Breast epithelium (tissue), 4 donors: ENCODE results near the gene C11orf86. TPM values are rescaled to one million over a fixed set of nuclear protein-coding genes. Genes with fewer than 3 reads are reported as not detected.

Source experiments
- DNase-seq, 2 donors: peaks; one replicate each; pipeline ENCODE4 v3.0.0-alpha.2; 2019; ENCODE audit warnings: low spot score in 2 of 2
- H3K27ac ChIP-seq, 2 donors: fragments of 200-600 bp; sonication (generic) in 1 of 2; one replicate each; pipeline ENCODE4 v1.5.1; 2016 to 2019; ENCODE audit warnings: mild to moderate bottlenecking in 1 of 2
- H3K27me3 ChIP-seq, 2 donors: fragments of 200-600 bp; sonication (generic) in 1 of 2; one replicate each; pipeline versions ENCODE4 v1.5.1 to v1.6.0; 2017 to 2019; ENCODE audit warnings: control low read depth in 1 of 2, mild to moderate bottlenecking in 1 of 2
- H3K36me3 ChIP-seq: fragments of 200-600 bp; one replicate; pipeline ENCODE4 v1.5.1; 2019
- H3K4me1 ChIP-seq, 2 donors: fragments of 200-600 bp; sonication (generic); one replicate each; pipeline ENCODE4 v1.5.1; 2016 to 2019; ENCODE audit warnings: control low read depth in 1 of 2
- H3K4me3 ChIP-seq, 3 donors: fragments of 200-600 bp; sonication (generic); 1 replicate in 2 of 3; 2 replicates in 1 of 3; pipeline ENCODE4 v1.5.1; 2016 to 2019; ENCODE audit warnings: mild to moderate bottlenecking in 3 of 3, moderate library complexity in 2 of 3
- H3K9me3 ChIP-seq, 2 donors: fragments of 200-600 bp; sonication (generic) in 1 of 2; one replicate each; pipeline ENCODE4 v1.5.1; 2016 to 2019; ENCODE audit warnings: control low read depth in 1 of 2
- CTCF ChIP-seq, 3 donors: fragments of 450-650 bp; IDR thresholded peaks; one replicate each; pipeline ENCODE4 v1.5.1; 2016 to 2017; ENCODE audit warnings: antibody characterized with exemption in 3 of 3, mild to moderate bottlenecking in 3 of 3, moderate library complexity in 3 of 3
- POLR2A ChIP-seq: fragments of 450-650 bp; IDR thresholded peaks from one replicate; pipeline ENCODE4 v1.6.1; 2016; ENCODE audit warnings: antibody characterized with exemption, mild to moderate bottlenecking, moderate library complexity
- POLR2AphosphoS5 ChIP-seq, 3 donors: sonication (generic); formaldehyde crosslinking; IDR thresholded peaks; one replicate each; pipeline ENCODE4 v1.6.1; 2017; ENCODE audit warnings: antibody characterized with exemption in 3 of 3
- intact Hi-C: fragments of 100-400 bp; cut with DNase I; formaldehyde crosslinking; loops from one replicate; pipeline ENCODE4 v1.15.1; 2023; ENCODE audit warnings: low total_unique reads
- total RNA-seq, 3 donors: library from RNA; depleted of rRNA; stranded (reverse); fragments of >200 nt; gene quantifications; one replicate each; pipeline ENCODE4 v1.1.0, GENCODE V29; 2016

Gene C11orf86
- total RNA-seq, 3 donors from 2014 or later, result not detected

GRCh38 chr11:66964495-66964894 lies 10.6 kb upstream of the C11orf86 start:
- Histone ChIP-seq H3K27me3 (no peaks in the 10 kb centered on the region), H3K27ac (no peak overlapping the region), H3K9me3 (no peaks in the 10 kb centered on the region), H3K4me3 (no peak overlapping the region), H3K4me1 (no peaks in the 10 kb centered on the region), H3K36me3 (no peaks in the 10 kb centered on the region)
- TF ChIP-seq POLR2AphosphoS5 (IDR thresholded peaks at IDR 0.05), result no peak
- no peak for TF ChIP-seq POLR2A
- no peak for TF ChIP-seq CTCF (IDR thresholded peaks at IDR 0.05)
- intact Hi-C loops, result no loop called here
- no peak for DNase-seq

- Histone ChIP-seq H3K4me1 (peaks cover 0 to 4% of the 10 kb centered on the region in 2 donors), H3K4me3 (no peak overlapping the region), H3K27ac (no peak overlapping the region), H3K9me3 (no peaks in the 10 kb centered on the region), H3K27me3 (no peaks in the 10 kb centered on the region), H3K36me3 (no peaks in the 10 kb centered on the region)
- intact Hi-C loops, result no loop called here
- no peak for TF ChIP-seq POLR2A
- TF ChIP-seq POLR2AphosphoS5 (IDR thresholded peaks at IDR 0.05), result no peak
- TF ChIP-seq CTCF (IDR thresholded peaks at IDR 0.05), result no peak
- DNase-seq, result no peak
Measured at GRCh38 chr11:66966351-66966750, 8.8 kb upstream of the C11orf86 start.

- peaks cover 0 to 4% of the 10 kb centered on the region in 2 donors for H3K4me1 ChIP-seq
- no peaks in the 10 kb centered on the region for H3K9me3 ChIP-seq
- no peaks in the 10 kb centered on the region for H3K36me3 ChIP-seq
- no peak for DNase-seq
- no peaks in the 10 kb centered on the region for H3K27me3 ChIP-seq
- no peak for TF ChIP-seq CTCF (IDR thresholded peaks at IDR 0.05)
- no peak for TF ChIP-seq POLR2AphosphoS5 (IDR thresholded peaks at IDR 0.05)
- TF ChIP-seq POLR2A, result no peak
- H3K27ac ChIP-seq, result peak overlapping the region in 1 of 2 donors; percentile 32
- no peak overlapping the region for H3K4me3 ChIP-seq
- intact Hi-C loops, result no loop called here
Measured at GRCh38 chr11:66967670-66968425, 7.3 kb upstream of the C11orf86 start.

GRCh38 chr11:66969584-66970225 lies 5.4 kb upstream of the C11orf86 start:
- H3K36me3 ChIP-seq, result no peaks in the 10 kb centered on the region
- no peak overlapping the region for H3K4me3 ChIP-seq
- H3K9me3 ChIP-seq, result no peaks in the 10 kb centered on the region
- intact Hi-C loops, result no loop called here
- H3K27me3 ChIP-seq, result no peaks in the 10 kb centered on the region
- peaks cover 0 to 4% of the 10 kb centered on the region in 2 donors for H3K4me1 ChIP-seq
- H3K27ac ChIP-seq, result peak overlapping the region; percentile 86 to 94
- no peak for TF ChIP-seq POLR2A
- no peak for TF ChIP-seq POLR2AphosphoS5 (IDR thresholded peaks at IDR 0.05)
- no peak for TF ChIP-seq CTCF (IDR thresholded peaks at IDR 0.05)
- DNase-seq, result no peak

- H3K36me3 ChIP-seq, result no peaks in the 10 kb centered on the region
- peaks cover 0 to 4% of the 10 kb centered on the region in 2 donors for H3K4me1 ChIP-seq
- H3K9me3 ChIP-seq, result no peaks in the 10 kb centered on the region
- TF ChIP-seq POLR2AphosphoS5 (IDR thresholded peaks at IDR 0.05) (no peak), POLR2A (no peak), CTCF (IDR thresholded peaks at IDR 0.05) (no peak)
- intact Hi-C loops, result no loop called here
- no peak overlapping the region for H3K4me3 ChIP-seq
- peak overlapping the region; percentile 86 to 94 for H3K27ac ChIP-seq
- DNase-seq, result no peak
- H3K27me3 ChIP-seq, result no peaks in the 10 kb centered on the region
Measured at GRCh38 chr11:66970371-66970806, 4.7 kb upstream of the C11orf86 start.
